Chondrocyte (in vitro differentiated cells): Measurements from ENCODE around the gene PEPD. TPM values are rescaled to one million over a fixed set of nuclear protein-coding genes. Genes with fewer than 3 reads are reported as not detected.

Source experiments
- DNase-seq: peaks from one replicate; pipeline ENCODE4 v3.0.0; 2021; ENCODE audit warnings: mixed read lengths, low spot score
- H3K27ac Mint-ChIP-seq: one replicate; pipeline ENCODE4 v1.8.0; 2021; ENCODE audit warnings: mild to moderate bottlenecking, moderate library complexity, mixed read lengths; ENCODE audit not compliant: unreplicated experiment
- H3K27me3 Mint-ChIP-seq: 2 replicates; pipeline ENCODE4 v1.8.0; 2021; ENCODE audit warnings: low read depth, mixed read lengths
- H3K36me3 Mint-ChIP-seq: 2 replicates; pipeline ENCODE4 v1.8.0; 2021; ENCODE audit warnings: low read depth, mixed read lengths
- H3K4me1 Mint-ChIP-seq: 2 replicates; pipeline ENCODE4 v1.8.0; 2021; ENCODE audit warnings: low read depth, mild to moderate bottlenecking, mixed read lengths
- H3K4me3 Mint-ChIP-seq: one replicate; pipeline ENCODE4 v1.8.0; 2021; ENCODE audit warnings: mild to moderate bottlenecking, moderate library complexity, mixed read lengths; ENCODE audit not compliant: unreplicated experiment
- H3K9me3 Mint-ChIP-seq: 2 replicates; pipeline ENCODE4 v1.8.0; 2021; ENCODE audit warnings: low read depth, mixed read lengths
- CTCF ChIP-seq: fragments of 200-600 bp; sonication (generic); IDR thresholded peaks from 2 replicates; pipeline ENCODE4 v1.5.0; 2021; ENCODE audit warnings: antibody characterized with exemption, mild to moderate bottlenecking, moderate library complexity
- total RNA-seq: library from RNA; stranded (reverse); gene quantifications from 3 replicates; pipeline ENCODE4 v1.2.1, GENCODE V29; 2021

Gene PEPD
- total RNA-seq, 1 donor from 2014 or later, result 55.6 TPM

GRCh38 chr19:33499248-33499647 is 22.3 kb downstream of the PEPD start:
- no peak for TF ChIP-seq CTCF
- H3K36me3 Mint-ChIP-seq, result peaks cover 6% of the 10 kb centered on the region
- DNase-seq, result peak; percentile 70
- H3K27ac Mint-ChIP-seq, result no peak overlapping the region
- no peaks in the 10 kb centered on the region for H3K27me3 Mint-ChIP-seq
- no peak overlapping the region for H3K4me3 Mint-ChIP-seq
- no peaks in the 10 kb centered on the region for H3K9me3 Mint-ChIP-seq
- no peaks in the 10 kb centered on the region for H3K4me1 Mint-ChIP-seq

DNA sequence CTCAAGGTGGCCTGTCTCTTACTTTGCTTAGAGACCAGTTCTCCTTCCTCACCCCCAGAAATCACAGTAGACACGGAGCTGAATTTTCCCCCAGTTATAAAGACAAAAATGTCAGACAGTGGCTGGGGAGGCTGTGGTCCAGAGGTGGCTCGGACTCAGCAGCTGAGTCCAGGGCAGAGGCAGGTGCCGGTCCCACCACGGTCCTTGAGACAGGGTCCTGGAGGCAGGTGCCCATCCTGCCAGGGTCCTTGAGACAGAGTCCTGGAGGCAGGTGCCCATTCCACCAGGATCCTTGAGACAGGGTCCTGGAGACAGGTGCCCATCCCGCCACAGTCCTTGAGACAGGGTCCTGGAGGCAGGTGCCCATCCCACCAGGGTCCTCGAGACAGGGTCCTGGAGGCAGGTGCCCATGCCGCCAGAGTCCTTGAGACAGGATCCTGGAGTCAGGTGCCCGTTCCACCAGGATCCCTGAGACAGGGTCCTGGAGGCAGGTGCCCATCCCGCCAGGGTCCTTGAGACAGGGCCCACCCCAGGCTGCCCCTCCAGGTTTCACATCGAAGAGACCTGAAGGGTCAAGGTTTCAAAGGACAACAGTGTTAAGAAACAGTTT is 23.1 kb downstream of the PEPD start:
- Mint-ChIP-seq H3K27ac (no peak overlapping the region), H3K36me3 (peaks cover 6% of the 10 kb centered on the region), H3K9me3 (no peaks in the 10 kb centered on the region), H3K4me1 (no peaks in the 10 kb centered on the region), H3K4me3 (no peak overlapping the region), H3K27me3 (no peaks in the 10 kb centered on the region)
- TF ChIP-seq CTCF, result no peak
- peak; percentile 59 for DNase-seq

- no peaks in the 10 kb centered on the region for H3K4me1 Mint-ChIP-seq
- peaks cover 6% of the 10 kb centered on the region for H3K36me3 Mint-ChIP-seq
- no peak overlapping the region for H3K27ac Mint-ChIP-seq
- no peak for TF ChIP-seq CTCF
- DNase-seq, result peak; percentile 54
- no peaks in the 10 kb centered on the region for H3K9me3 Mint-ChIP-seq
- H3K27me3 Mint-ChIP-seq, result no peaks in the 10 kb centered on the region
- H3K4me3 Mint-ChIP-seq, result no peak overlapping the region
Measured at GRCh38 chr19:33497778-33498175, 23.8 kb downstream of the PEPD start.

DNA sequence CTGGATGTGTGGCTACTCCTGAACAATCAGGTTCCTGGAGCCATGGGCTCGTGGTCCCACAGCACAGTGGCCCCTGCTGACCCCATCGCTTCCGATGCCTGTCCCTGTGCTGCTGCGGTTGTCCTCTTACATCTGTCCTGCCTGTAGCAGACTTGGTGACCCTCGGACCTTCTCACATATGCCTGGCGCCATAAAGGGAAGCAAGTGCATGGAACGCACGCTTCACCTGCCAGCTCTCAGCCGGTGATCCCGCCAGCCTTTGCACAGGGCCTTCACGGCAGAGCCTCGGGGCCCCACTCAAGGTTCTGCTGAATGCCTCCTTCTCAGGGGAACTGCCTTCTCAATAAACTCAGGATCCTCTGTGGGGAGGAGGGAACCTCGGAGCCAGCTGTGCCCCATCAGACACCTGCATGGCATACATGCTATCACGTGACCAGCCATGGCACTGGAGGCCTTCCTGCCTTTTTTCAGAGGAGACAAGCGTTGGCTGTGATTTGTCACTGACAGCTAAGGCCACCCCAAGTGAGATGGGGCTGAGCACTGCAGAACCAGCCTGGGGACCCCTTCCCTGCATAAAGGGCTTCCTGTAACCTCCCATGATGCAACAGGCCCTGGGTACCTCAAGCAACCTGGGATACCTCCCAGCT is 24.3 kb downstream of the PEPD start:
- DNase-seq, result peak; percentile 61
- H3K9me3 Mint-ChIP-seq, result no peaks in the 10 kb centered on the region
- no peaks in the 10 kb centered on the region for H3K27me3 Mint-ChIP-seq
- H3K27ac Mint-ChIP-seq, result no peak overlapping the region
- H3K4me3 Mint-ChIP-seq, result no peak overlapping the region
- H3K4me1 Mint-ChIP-seq, result no peaks in the 10 kb centered on the region
- no peak for TF ChIP-seq CTCF
- H3K36me3 Mint-ChIP-seq, result peaks cover 6% of the 10 kb centered on the region

DNA sequence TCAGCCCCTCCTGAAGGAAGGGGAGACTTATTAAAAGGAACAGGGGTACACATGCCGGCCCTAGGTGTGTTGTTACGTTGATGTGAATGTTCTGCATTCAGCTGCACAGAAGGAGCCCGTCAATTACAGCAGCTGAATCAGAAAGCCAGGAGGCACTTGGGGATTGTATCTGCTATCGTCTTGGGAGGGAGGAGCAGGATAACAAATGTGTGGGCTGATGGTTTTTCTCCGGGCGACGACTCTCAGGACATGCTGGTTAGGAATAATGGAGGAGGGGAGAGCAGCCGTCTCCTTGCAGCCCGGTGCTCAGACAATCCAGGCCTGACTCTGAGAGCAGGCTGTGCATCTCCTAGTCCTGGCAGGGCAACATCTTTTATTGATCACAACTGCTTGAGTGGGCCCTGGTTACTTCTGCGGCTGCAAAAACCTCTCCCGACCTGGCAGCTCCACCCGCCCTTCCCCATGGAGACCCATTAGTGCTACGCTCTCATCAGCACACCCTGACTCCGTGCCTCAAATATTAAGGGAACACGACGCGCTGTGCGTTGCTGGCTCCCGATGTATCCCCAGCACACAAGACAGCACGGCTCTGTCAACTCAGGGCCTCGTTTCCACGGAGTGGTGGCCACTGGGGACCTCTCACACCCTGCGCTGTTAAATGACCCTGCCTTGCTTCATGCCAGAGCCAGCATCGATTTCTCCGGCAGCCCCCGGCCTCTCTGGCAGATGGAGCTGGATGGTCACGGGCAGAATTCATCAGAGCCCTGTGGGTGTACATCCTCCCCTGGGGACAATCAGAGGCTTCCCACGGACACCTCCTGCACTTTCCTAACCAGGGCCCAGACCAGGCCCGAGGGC is 25.3 kb downstream of the PEPD start:
- H3K4me3 Mint-ChIP-seq, result no peak overlapping the region
- H3K9me3 Mint-ChIP-seq, result no peaks in the 10 kb centered on the region
- no peaks in the 10 kb centered on the region for H3K4me1 Mint-ChIP-seq
- TF ChIP-seq CTCF, result no peak
- peaks cover 6% of the 10 kb centered on the region for H3K36me3 Mint-ChIP-seq
- DNase-seq, result peak; percentile 40
- H3K27ac Mint-ChIP-seq, result no peak overlapping the region
- H3K27me3 Mint-ChIP-seq, result no peaks in the 10 kb centered on the region
